Stomach smooth muscle (tissue), 2 donors: ENCODE results near the gene KRTAP4-5.
"Not testable (repeated sequence)": the region's sequence is repeated elsewhere in the genome, so short reads cannot be mapped to it uniquely, and the experiment has no call there.

Experiments used
- H3K27ac ChIP-seq: one replicate; pipeline ENCODE4 v1.7.0; 2013; ENCODE audit warnings: mild to moderate bottlenecking, low read length, inconsistent platforms
- H3K27me3 ChIP-seq, 2 donors: one replicate each; pipeline ENCODE4 v1.7.0; 2013; ENCODE audit warnings: low read length in 2 of 2; ENCODE audit not compliant: insufficient read depth in 2 of 2, control insufficient read depth in 1 of 2
- H3K36me3 ChIP-seq, 2 donors: one replicate each; pipeline ENCODE4 v1.7.0; 2013; ENCODE audit warnings: low read length in 2 of 2; ENCODE audit not compliant: control insufficient read depth in 2 of 2, insufficient read depth in 2 of 2
- H3K4me1 ChIP-seq: one replicate; pipeline ENCODE4 v1.7.0; 2013; ENCODE audit warnings: low read length; ENCODE audit not compliant: control insufficient read depth, insufficient read depth
- H3K4me3 ChIP-seq, 2 donors: one replicate each; pipeline ENCODE4 v1.7.0; 2013; ENCODE audit warnings: low read length in 2 of 2
- H3K9ac ChIP-seq, 2 donors: one replicate each; pipeline ENCODE4 v1.7.0; 2013; ENCODE audit warnings: low read length in 2 of 2, mild to moderate bottlenecking in 1 of 2
- H3K9me3 ChIP-seq, 2 donors: one replicate each; pipeline ENCODE4 v1.7.0; 2013; ENCODE audit warnings: low read length in 2 of 2; ENCODE audit not compliant: control insufficient read depth in 2 of 2
- donor health status: healthy.
- donor health status: Pancreatic carcinoma.

Gene KRTAP4-5

DNA sequence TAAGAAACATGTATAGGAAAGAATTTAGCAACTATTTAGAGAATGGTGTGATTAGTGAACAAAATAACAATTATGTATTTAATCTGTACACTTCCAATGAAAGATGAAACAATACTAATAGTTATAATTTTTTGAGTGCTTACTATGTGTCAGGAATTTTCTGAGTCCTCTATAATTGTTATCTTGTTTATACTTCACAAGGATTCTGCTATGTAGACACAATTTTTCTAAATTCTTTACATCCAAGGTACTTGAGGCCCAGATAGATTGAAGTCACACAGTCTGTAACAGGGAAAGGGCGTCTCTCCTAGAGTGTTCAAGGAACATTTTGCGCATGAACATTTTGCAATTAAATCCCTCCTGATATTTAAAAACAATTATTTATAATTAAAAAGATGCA is 24.6 kb downstream of the KRTAP4-5 start:
- Histone ChIP-seq H3K4me1 (no peaks in the 10 kb centered on the region), H3K9me3 (no peaks in the 10 kb centered on the region), H3K36me3 (no peaks in the 10 kb centered on the region), H3K27ac (no peak overlapping the region), H3K27me3 (no peaks in the 10 kb centered on the region), H3K4me3 (no peak overlapping the region), H3K9ac (no peak overlapping the region)

DNA sequence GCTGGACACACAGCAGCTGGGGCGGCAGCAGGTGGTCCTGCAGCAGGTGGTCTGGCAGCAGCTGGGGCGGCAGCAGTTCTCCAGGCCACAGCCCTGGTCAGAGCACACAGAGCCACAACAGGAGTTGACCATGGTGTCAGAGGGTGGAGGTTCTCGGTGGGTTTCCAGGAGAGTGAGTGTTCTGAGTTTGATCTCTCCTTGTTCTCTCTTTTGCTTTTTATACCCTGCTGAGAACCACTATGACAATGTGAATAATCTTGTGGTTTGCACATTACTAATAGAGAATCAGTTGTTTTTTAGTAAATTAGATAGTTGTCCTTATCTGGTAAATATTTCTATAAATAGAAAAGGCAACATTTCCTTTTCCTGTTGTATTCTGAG is 25.6 kb downstream of the KRTAP4-5 start, which contains the start of gene KRTAP4-12:
TSS of gene KRTAP4-12 (minus strand) at position 192 of the 381 bp plus-strand sequence. CDS start at position 132, 60 bp downstream.
- not testable (repeated sequence) for H3K27me3 ChIP-seq, H3K36me3 ChIP-seq, H3K9ac ChIP-seq, H3K4me3 ChIP-seq, H3K27ac ChIP-seq, H3K9me3 ChIP-seq, H3K4me1 ChIP-seq

DNA sequence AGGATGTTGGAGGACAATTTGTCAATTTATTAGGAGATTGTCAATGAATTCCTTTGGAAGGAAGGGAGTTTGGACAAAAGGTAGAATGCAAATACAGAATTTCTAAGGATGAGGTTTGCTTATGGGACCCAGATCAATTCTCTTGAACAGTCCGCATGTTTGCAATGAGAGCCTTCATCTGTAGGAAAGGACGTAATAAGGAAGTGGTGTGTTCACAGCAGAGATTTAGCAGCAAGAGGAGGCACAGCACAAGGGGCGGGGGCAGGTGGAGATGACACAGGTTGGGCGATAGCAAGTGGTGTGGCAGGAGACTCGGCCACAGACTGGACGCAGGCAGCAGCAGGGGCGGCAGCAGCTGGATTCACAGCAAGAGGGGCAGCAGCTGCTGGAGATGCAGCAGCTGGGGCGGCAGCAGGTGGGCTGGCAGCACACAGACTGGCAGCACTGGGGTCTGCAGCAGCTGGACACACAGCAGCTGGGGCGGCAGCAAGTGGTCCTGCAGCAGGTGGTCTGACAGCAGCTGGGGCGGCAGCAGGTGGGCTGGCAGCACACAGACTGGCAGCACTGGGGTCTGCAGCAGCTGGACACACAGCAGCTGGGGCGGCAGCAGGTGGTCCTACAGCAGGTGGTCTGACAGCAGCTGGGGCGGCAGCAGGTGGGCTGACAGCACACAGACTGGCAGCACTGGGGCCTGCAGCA is 26.2 kb downstream of the KRTAP4-5 start:
- H3K27me3 ChIP-seq, H3K9ac ChIP-seq, H3K4me3 ChIP-seq, H3K9me3 ChIP-seq, H3K36me3 ChIP-seq, H3K27ac ChIP-seq, H3K4me1 ChIP-seq: not testable (repeated sequence)

DNA sequence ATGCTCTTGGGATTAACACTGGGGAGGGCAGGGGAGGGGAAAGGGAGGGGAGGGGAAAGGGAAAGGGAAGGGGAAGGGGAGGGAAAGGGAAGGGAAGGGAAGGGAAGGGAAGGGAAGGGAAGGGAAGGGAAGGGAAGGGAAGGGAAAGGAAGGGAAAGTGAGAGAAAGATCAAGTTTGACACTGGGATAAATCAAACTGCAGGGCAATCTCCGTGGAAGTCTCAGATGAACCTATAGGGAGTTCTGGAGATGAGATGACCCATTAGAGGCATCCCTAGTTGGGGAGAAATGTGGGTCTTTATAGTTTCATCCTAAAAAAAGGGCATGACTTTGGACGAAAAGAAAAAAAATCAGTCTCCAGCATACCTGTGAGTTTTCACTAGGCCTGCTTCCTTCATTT is 27.9 kb downstream of the KRTAP4-5 start:
- H3K27me3 ChIP-seq: no peaks in the 10 kb centered on the region
- no peaks in the 10 kb centered on the region for H3K9me3 ChIP-seq
- no peak overlapping the region for H3K27ac ChIP-seq
- no peaks in the 10 kb centered on the region for H3K4me1 ChIP-seq
- H3K36me3 ChIP-seq: no peaks in the 10 kb centered on the region
- H3K9ac ChIP-seq: no peak overlapping the region
- no peak overlapping the region for H3K4me3 ChIP-seq

DNA sequence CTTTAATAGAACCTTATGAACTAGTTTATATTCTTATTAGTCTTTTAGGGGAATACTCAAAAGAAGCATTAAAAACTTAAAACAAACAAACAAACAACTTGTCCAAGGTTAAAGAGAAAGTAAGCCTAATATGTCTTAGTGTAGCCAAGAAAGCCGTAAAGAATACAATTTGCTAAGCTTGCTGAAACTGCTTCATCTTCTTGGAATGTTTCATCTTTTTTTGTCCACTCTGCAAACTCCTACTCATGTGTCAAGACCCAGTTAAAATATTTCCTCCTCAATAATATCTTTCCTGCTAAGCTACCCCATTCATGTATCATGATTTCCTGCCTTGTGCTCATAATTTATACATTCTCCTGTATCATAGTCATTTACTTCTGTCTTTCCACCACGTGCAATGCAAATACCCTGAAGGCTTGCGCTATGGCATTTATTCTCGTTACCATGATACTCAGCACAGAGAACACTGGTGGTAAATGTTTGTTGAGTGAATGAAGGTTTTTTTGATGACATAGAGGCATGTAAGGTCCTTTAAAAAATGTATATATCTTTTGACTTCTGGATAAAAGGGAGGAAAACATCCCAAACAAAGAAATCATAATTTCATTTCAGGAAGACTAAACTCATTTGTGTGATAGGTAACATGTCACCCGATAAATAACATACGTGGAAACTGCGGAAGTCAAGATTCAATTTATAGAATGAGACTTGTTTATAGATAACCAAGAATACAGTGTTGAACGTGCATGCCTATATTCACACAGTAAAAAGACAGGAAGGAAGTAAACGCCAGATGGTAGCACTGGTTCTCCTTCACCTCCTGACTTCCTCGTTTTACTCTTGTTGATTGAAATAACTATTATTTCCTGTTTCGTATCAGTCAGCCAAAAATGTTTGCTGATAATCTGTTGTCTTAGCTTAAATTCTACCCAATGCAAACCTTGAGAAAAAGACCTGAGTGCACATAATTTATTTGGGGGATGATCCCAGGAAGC is 29.6 kb downstream of the KRTAP4-5 start:
- H3K4me3 ChIP-seq, H3K27ac ChIP-seq, H3K9ac ChIP-seq, H3K9me3 ChIP-seq, H3K4me1 ChIP-seq, H3K27me3 ChIP-seq, H3K36me3 ChIP-seq: not testable (repeated sequence)

DNA sequence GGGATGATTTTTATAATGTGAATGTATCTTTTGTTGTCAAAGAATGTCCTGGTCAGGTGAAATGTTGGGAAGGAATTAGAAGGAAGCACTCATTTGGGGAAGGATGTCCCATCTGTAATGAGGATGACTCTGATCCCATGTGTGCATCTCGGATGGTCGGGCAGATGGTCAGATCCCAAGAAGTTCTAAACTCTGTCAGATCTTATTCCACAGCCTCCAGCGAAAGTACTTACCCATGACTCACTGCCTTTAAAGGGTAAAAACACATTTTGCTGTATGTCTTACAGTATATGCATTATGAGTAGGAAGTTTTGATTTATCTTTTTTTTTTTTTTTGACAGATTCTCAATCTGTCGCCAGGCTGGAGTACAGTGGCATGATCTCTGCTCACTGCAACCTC is 30.9 kb downstream of the KRTAP4-5 start:
- H3K36me3 ChIP-seq: no peaks in the 10 kb centered on the region
- no peaks in the 10 kb centered on the region for H3K9me3 ChIP-seq
- H3K27me3 ChIP-seq: no peaks in the 10 kb centered on the region
- no peak overlapping the region for H3K27ac ChIP-seq
- H3K4me1 ChIP-seq: no peaks in the 10 kb centered on the region
- no peak overlapping the region for H3K9ac ChIP-seq
- no peak overlapping the region for H3K4me3 ChIP-seq

DNA sequence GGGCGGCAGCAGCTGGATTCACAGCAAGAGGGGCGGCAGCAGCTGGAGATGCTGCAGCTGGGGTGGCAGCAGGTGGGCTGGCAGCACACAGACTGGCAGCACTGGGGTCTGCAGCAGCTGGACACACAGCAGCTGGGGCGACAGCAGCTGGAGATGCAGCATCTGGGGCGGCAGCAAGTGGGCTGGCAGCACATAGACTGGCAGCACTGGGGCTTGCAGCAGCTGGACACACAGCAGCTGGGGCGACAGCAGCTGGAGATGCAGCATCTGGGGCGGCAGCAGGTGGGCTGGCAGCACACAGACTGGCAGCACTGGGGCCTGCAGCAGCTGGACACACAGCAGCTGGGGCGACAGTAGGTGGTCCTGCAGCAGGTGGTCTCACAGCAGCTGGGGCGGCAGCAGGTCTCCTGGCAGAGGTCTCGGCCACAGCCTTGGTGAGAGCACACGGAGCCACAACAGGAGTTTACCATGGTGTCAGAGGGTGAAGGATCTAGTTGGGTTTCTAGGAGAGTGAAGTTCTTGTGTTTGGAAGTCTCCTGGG is 31.7 kb downstream of the KRTAP4-5 start, which contains the start of gene KRTAP4-11:
TSS of gene KRTAP4-11 (minus strand) at position 528 of the 541 bp plus-strand sequence. CDS start at position 470, 58 bp downstream.
- not testable (repeated sequence) for H3K4me1 ChIP-seq, H3K27ac ChIP-seq, H3K4me3 ChIP-seq, H3K9ac ChIP-seq, H3K27me3 ChIP-seq, H3K36me3 ChIP-seq, H3K9me3 ChIP-seq

DNA sequence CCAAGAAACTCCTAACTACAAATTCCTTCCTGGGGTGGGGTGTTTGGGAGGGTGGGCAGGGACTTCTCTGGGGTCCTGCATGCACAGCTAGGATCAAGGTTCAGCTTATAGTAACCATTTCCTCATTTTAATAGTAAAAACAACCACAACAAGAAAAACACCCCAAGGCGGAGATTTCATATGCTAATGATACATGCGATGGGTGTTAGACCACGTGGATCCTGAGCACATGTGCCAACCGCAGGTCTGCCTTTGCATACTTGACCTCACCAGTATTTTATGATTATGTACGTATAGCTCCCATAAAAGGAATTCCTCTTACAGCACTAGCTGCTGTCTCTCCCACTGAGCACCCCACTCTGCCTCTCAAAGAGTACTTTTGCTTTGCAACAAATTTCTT is 33.3 kb downstream of the KRTAP4-5 start:
- Histone ChIP-seq H3K4me1 (no peaks in the 10 kb centered on the region), H3K9me3 (no peaks in the 10 kb centered on the region), H3K4me3 (no peak overlapping the region), H3K36me3 (no peaks in the 10 kb centered on the region), H3K9ac (no peak overlapping the region), H3K27me3 (no peaks in the 10 kb centered on the region), H3K27ac (no peak overlapping the region)

DNA sequence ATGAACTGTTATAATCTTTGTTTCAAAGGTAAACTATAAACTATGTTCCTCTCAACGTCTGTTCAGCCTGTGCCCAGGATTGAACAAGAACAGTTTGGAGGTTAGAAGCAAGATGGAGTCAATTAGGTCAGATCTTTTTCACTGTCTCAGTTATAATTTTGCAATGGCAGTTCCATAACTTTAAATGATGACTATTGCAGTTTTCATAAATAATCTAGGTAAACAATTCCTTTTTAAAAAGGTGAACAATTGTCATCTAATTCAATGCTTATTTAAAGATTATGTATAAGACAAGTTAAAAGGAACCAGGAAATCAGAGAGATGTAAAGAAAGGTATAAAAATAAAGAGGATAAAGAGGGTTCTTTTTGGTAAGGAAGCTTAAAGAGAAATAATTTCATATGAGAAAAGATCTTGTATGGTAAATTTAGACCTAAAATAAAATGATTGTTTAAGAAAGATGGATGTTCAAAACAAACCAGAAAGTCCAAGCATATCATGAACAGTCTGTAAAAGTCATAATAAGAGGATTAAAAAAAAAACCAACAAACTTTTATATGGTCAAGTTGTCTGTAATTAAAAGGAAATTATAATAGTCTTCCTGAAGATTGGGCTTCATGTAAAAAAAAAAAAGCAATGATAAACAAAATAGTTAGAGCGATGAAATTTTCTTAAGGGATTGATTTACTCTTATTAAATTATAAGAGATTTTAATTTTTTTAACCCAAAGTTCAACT is 38.3 kb downstream of the KRTAP4-5 start:
- Histone ChIP-seq H3K9me3 (no peaks in the 10 kb centered on the region), H3K4me3 (no peak overlapping the region), H3K27me3 (no peaks in the 10 kb centered on the region), H3K36me3 (no peaks in the 10 kb centered on the region), H3K27ac (no peak overlapping the region), H3K4me1 (no peaks in the 10 kb centered on the region), H3K9ac (no peak overlapping the region)

DNA sequence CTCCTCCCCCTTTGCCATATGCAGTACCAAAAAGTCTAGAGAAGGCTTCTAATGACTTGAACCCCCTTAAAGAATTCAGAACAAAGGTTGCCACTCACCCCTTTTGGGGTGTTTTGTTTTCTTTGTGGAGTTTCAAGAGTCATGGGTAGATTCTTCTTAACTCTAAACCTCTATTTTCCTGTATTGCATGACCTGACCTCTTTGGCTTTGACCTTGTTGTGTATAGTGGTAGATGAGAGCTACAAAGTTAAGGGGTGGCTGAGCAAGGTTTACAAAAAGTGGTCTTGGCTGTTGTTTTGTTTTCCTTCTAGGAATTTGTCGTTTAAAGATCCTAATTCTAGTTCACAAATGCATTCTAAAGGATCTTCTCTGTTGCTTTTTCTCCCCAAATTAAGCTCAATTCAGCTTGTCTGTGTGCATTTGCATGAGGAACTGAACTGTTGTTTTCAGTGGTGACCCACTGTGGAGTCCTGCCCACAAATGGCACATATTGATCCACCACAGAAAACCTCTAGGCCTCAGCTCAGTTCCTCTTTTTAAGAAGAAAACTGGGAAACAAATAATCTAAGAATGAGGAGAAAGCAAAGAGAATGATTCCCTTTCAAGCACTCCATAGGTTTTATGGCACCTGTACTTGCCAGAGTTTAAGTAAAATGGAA is 40.8 kb downstream of the KRTAP4-5 start:
- H3K36me3 ChIP-seq, H3K9me3 ChIP-seq, H3K27me3 ChIP-seq, H3K4me1 ChIP-seq, H3K4me3 ChIP-seq, H3K27ac ChIP-seq, H3K9ac ChIP-seq: not testable (repeated sequence)
